WTC11 (cell line): ENCODE measurements around the gene ZNF229.
"Not testable (repeated sequence)": the region's sequence is repeated elsewhere in the genome, so short reads cannot be mapped to it uniquely, and the experiment has no call there.

Experiments
- CREB1 ChIP-seq: sonication (generic); formaldehyde crosslinking; IDR thresholded peaks from 2 replicates; pipeline ENCODE4 v1.8.0; 2023; ENCODE audit warnings: mild to moderate bottlenecking, missing genetic modification reagents
- CTCF ChIP-seq: fragments of 200-600 bp; IDR thresholded peaks from 2 replicates; pipeline ENCODE4 v1.8.0; 2022; ENCODE audit warnings: antibody characterized with exemption
- FOXP1 ChIP-seq: sonication (generic); formaldehyde crosslinking; IDR thresholded peaks from 2 replicates; pipeline ENCODE4 v1.8.0; 2022; ENCODE audit warnings: missing genetic modification reagents, mild to moderate bottlenecking, moderate library complexity, borderline replicate concordance
- KAT7 ChIP-seq: sonication (generic); formaldehyde crosslinking; IDR thresholded peaks from 2 replicates; pipeline ENCODE4 v1.8.1; 2023; ENCODE audit warnings: missing genetic modification reagents, mild to moderate bottlenecking, borderline replicate concordance
- MAX ChIP-seq: sonication (generic); formaldehyde crosslinking; IDR thresholded peaks from 2 replicates; pipeline ENCODE4 v1.8.0; 2022; ENCODE audit warnings: mild to moderate bottlenecking, missing genetic modification reagents
- NR3C1 ChIP-seq: sonication (generic); formaldehyde crosslinking; conservative IDR thresholded peaks from 2 replicates; pipeline ENCODE4 v1.8.1; 2023; ENCODE audit warnings: low read depth, mild to moderate bottlenecking, missing genetic modification reagents
- OVOL2 ChIP-seq: fragments of 250-450 bp; sonication (Bioruptor Pico); IDR thresholded peaks from 2 replicates; pipeline ENCODE4 v1.9.0; 2021; ENCODE audit warnings: mild to moderate bottlenecking, borderline replicate concordance
- SMAD3 ChIP-seq: sonication (generic); formaldehyde crosslinking; IDR thresholded peaks from 2 replicates; pipeline ENCODE4 v1.8.0; 2022; ENCODE audit warnings: missing genetic modification reagents, mild to moderate bottlenecking, borderline replicate concordance
- ZBTB43 ChIP-seq: sonication (generic); formaldehyde crosslinking; IDR thresholded peaks from 2 replicates; pipeline ENCODE4 v1.8.1; 2023; ENCODE audit warnings: mild to moderate bottlenecking, missing genetic modification reagents
- ZNF121 ChIP-seq: sonication (generic); formaldehyde crosslinking; IDR thresholded peaks from 2 replicates; pipeline ENCODE4 v1.8.0; 2023; ENCODE audit warnings: missing genetic modification reagents
- TF ChIP-seq, protein P1 (sequence below): sonication (generic); formaldehyde crosslinking; conservative IDR thresholded peaks from 2 replicates; pipeline ENCODE4 v1.8.1; 2022; ENCODE audit warnings: mild to moderate bottlenecking, missing genetic modification reagents
- TF ChIP-seq, protein P2 (sequence below): sonication (generic); formaldehyde crosslinking; IDR thresholded peaks from 2 replicates; pipeline ENCODE4 v1.8.1; 2023; ENCODE audit warnings: mild to moderate bottlenecking, moderate library complexity, missing genetic modification reagents

DNA sequence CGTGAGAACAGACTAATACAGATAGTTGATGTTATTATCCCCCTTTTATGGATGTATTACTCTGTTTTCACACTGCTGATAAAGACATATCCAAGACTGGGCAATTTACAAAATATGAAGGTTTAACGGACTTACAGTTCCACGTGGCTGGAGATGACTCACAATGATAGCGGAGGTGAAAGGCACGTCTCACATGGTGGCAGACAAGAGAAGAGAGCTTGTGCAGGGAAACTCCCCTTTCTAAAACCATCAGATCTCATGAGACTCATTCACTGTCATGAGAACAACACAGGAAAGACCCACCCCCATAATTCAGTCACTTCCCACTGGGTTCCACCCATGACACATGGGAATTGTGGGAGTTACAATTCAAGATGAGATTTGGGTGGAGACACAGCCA, 20.5 kb upstream of the ZNF229 start:
- TF ChIP-seq, protein P1, sequence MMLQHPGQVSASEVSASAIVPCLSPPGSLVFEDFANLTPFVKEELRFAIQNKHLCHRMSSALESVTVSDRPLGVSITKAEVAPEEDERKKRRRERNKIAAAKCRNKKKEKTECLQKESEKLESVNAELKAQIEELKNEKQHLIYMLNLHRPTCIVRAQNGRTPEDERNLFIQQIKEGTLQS (CRISPR knock-in tag) = not testable (repeated sequence)
- TF ChIP-seq ZNF121 (CRISPR knock-in tag); CTCF; MAX (CRISPR knock-in tag); ZBTB43; KAT7 (CRISPR knock-in tag); FOXP1 (CRISPR knock-in tag); SMAD3 (CRISPR knock-in tag); OVOL2 (CRISPR knock-in tag); NR3C1 (CRISPR knock-in tag); CREB1 (CRISPR knock-in tag): not testable (repeated sequence)
- TF ChIP-seq, protein P2, sequence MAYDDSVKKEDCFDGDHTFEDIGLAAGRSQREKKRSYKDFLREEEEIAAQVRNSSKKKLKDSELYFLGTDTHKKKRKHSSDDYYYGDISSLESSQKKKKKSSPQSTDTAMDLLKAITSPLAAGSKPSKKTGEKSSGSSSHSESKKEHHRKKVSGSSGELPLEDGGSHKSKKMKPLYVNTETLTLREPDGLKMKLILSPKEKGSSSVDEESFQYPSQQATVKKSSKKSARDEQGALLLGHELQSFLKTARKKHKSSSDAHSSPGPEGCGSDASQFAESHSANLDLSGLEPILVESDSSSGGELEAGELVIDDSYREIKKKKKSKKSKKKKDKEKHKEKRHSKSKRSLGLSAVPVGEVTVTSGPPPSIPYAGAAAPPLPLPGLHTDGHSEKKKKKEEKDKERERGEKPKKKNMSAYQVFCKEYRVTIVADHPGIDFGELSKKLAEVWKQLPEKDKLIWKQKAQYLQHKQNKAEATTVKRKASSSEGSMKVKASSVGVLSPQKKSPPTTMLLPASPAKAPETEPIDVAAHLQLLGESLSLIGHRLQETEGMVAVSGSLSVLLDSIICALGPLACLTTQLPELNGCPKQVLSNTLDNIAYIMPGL (CRISPR knock-in tag) = not testable (repeated sequence)
